Gastrocnemius medialis (tissue), 4 donors: ENCODE results near the gene CORO1A.

Source experiments
- POLR2A ChIP-seq, 2 donors: fragments of 450-650 bp; IDR thresholded peaks; one replicate each; pipeline ENCODE4 v1.6.1; 2017; ENCODE audit warnings: antibody characterized with exemption in 2 of 2, mild to moderate bottlenecking in 2 of 2, moderate library complexity in 2 of 2
- TF ChIP-seq, protein P1 (sequence below), 5 experiments: fragments of 450-650 bp in 3 of 5; fragments of 200-600 bp in 2 of 5; sonication (generic) in 2 of 5; IDR thresholded peaks in 4 of 5; conservative IDR thresholded peaks in 1 of 5; 1 replicate in 4 of 5; 2 replicates in 1 of 5; pipeline ENCODE4 v1.5.1; 2016 to 2019; ENCODE audit warnings: antibody characterized with exemption in 5 of 5, mild to moderate bottlenecking in 3 of 5, moderate library complexity in 3 of 5

DNA sequence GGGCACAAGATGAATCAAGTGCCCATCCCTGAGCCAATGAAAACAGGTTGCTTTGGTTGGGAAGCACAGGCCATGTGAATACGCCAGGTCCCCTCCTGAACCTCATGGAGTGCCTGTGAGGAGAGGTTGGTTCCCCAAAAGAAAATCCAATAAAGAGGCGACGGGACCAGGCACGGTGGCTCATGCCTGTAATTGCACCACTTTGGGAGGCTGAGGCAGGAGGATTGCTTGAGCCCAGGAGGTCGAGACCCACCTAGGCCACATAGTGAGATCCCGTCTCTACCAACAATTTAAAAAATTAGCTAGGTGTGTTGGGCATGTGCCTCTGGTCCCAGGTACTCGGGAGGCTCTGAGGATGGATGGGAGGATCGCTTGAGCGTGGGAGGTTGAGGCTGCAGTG, 3.5 kb upstream of the CORO1A start:
- TF ChIP-seq, protein P1, sequence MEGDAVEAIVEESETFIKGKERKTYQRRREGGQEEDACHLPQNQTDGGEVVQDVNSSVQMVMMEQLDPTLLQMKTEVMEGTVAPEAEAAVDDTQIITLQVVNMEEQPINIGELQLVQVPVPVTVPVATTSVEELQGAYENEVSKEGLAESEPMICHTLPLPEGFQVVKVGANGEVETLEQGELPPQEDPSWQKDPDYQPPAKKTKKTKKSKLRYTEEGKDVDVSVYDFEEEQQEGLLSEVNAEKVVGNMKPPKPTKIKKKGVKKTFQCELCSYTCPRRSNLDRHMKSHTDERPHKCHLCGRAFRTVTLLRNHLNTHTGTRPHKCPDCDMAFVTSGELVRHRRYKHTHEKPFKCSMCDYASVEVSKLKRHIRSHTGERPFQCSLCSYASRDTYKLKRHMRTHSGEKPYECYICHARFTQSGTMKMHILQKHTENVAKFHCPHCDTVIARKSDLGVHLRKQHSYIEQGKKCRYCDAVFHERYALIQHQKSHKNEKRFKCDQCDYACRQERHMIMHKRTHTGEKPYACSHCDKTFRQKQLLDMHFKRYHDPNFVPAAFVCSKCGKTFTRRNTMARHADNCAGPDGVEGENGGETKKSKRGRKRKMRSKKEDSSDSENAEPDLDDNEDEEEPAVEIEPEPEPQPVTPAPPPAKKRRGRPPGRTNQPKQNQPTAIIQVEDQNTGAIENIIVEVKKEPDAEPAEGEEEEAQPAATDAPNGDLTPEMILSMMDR (IDR thresholded peaks at IDR 0.05 in 4 of 5, conservative IDR thresholded peaks at IDR 0.05 in 1 of 5) = no peak
- no peak for TF ChIP-seq POLR2A (IDR thresholded peaks at IDR 0.05)
